SKM-1 (cell line): ENCODE measurements around the gene IMMP1L.
"Not testable (repeated sequence)": the region's sequence is repeated elsewhere in the genome, so short reads cannot be mapped to it uniquely, and the experiment has no call there.

ENCODE experiments used
- DNase-seq: peaks from one replicate; lab custom pipeline; 2025; ENCODE audit not compliant: unreplicated experiment; lab: John Stamatoyannopoulos, UW

IMMP1L gene, protein sequence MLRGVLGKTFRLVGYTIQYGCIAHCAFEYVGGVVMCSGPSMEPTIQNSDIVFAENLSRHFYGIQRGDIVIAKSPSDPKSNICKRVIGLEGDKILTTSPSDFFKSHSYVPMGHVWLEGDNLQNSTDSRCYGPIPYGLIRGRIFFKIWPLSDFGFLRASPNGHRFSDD

GRCh38 chr11:31509429-31510345 is at the start of gene IMMP1L, which contains the start of gene ELP4:
Gene IMMP1L, minus strand, starts transcription at chr11:31509622. Its CDS starts 46,346 bp downstream, at chr11:31463276.
Gene ELP4, plus strand, starts transcription at chr11:31509767. Its CDS starts 18 bp downstream, at chr11:31509785.
- DNase-seq, result peak; percentile 85

DNA sequence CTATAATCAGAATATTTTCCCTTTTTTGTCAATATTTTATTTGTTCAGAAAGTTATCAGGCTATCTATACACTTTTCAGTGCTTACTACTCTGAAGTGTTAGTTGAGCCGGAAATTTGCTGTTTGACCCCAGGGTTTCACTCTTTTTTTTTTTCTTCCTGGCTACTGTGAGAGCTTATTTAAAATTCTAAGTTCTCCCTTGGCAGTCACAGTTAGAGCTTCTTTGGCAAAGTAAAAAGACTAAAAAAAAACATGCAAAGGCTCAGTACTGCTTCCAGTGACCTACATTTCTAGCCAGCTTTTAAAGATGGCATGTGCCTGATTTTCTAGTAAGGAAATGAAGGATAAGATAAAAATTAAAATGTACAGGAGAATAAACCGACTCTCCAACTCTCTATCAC is 48.6 kb upstream of the IMMP1L start:
- no peak for DNase-seq

DNA sequence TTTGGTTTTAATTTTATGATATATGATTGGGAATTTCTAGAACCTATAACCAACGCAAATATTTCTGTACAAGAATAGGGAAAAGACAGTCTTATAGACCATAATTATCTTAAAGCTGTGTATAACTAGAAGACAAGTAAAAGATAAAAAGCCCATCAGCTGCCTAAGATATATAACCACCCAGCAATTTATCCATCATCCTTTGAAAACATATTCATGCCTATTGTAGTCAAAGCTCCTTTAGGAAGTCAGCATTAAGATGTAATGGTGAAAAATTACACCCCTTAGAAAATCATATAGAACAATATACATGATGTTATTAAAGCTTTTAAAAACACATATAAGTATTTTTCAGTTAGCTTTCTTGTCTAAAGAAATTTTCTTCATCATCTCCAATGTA is 46.5 kb upstream of the IMMP1L start:
- DNase-seq, result no peak

GRCh38 chr11:31542862-31543261 is 33.4 kb upstream of the IMMP1L start:
- DNase-seq, result no peak

GRCh38 chr11:31535479-31535878 is 26.1 kb upstream of the IMMP1L start:
- DNase-seq, result no peak

DNA sequence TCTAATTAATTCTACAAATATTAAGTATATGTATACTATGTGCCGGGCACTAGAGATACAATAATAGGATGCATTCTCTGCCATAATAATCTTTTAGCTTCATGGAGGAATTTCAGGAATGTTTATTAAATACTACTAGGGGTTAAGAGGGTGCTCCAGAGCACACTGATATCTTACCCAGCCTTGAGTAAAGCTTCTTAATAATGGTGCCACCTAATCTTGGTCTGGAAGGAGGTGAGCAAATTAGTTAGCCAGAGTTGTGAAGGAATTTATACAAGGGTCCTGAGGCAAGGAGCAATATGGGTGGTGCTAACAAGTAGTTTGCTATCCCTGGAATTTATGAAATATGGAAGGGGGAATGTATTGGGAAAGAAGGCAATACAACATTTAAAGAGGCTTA is 21.9 kb upstream of the IMMP1L start:
- DNase-seq, result no peak

GRCh38 chr11:31529701-31530100 is 20.3 kb upstream of the IMMP1L start:
- DNase-seq, result no peak

GRCh38 chr11:31529189-31529588 is 19.8 kb upstream of the IMMP1L start:
- DNase-seq, result no peak

DNA sequence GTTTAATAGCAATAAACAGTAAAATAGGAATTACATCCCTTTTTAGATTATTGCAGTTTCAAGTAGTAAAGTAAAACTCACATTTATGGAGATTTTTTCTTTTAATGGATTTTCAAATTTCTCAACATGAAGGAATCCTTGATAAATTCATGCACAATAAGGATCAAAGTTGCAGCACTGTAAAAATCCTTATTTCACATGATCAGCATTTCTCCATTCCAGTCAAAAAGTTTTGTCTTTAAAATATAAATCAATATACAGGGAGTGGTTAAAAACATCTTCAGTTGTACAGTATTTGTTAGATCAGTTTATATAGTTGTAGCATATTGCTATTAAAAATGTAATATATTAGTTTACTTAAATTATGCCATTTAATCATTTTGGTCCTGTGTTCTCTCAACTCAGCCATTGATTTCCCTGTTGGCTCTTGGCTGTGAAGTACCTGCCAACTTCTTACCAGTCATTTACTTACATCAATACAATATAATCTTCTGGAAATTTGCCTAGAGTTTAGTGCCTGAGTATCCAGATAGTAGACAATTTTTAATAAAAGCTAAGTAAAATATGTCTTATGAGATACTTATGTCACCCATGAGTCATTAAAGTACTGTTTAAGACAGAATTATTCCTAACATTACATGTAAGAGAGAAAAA is 12.2 kb upstream of the IMMP1L start:
- no peak for DNase-seq

- no peak for DNase-seq
Observed at GRCh38 chr11:31512117-31512516, 2.7 kb upstream of the IMMP1L start.

DNA sequence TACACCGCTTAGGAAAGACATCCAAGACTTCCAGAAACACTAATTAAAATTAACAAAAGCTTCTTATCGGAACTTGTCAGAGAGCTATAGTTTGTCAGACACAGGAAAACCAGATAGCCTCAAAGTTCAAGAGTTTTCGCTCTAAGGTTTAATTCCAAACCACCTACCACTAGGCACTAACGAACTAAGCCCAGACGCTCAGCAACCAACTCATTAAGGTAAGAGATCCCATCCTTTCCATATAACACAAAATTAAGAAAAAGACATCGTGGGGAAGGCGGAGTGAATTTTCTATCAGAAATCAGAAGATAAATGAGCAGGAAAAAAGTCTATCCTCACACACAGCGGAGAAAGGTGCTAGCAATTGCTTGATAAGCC is 382 bp downstream of the IMMP1L start:
- DNase-seq, result no peak

DNA sequence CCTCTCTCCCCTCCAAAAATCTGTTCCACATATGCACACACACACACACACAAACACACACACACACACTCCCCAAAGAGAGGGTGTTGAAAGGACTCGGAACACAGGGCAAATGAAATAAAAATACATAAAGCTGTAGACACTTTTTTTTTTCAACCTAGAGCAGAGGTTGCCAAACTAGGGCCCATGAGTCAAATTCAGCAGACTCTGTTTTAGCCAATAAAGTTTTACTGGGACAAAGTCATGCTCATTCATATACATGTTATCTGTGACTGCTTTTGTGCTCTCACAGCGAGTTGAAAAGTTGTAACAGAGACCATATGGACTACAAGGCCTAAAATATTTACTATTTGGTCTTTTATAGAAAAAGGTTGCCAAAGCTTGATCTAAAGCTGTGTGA is 8.9 kb downstream of the IMMP1L start:
- DNase-seq, result no peak

- no peak for DNase-seq
Observed at GRCh38 chr11:31499576-31500178, 9.7 kb downstream of the IMMP1L start.

- DNase-seq, result not testable (repeated sequence)
Observed at GRCh38 chr11:31493762-31494161, 15.7 kb downstream of the IMMP1L start.

GRCh38 chr11:31493235-31493634 is 16.2 kb downstream of the IMMP1L start:
- no peak for DNase-seq

DNA sequence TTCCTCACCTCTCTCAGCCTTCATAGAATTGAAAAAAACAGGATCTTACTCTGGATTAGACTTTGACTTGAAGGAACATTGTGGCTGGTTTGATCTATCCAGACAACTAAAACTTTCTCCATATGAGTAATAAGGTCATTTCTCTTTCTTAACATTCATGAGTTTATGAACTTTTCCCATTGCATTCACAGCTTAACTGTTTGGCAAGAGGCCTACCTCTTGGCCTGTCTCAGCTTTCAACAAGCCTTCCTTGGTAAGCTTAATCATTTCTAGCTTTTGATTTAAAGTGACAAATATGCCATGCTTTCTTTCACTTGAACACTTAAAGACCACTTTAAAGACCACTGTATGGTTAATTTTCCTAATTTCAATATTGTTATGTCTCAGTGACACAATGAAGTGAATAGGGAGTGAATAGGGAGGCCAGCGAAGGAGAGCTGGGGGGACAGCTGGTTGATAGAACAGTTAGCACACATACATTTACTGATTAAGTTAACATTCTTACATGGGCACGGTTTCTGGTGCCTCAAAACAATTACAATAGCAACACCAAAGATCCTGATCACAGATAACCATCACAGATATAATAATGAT is 17.0 kb downstream of the IMMP1L start:
- DNase-seq, result no peak

- no peak for DNase-seq
Observed at GRCh38 chr11:31487848-31488247, 21.6 kb downstream of the IMMP1L start.

- DNase-seq, result no peak
Observed at GRCh38 chr11:31484497-31484896, 24.9 kb downstream of the IMMP1L start.

GRCh38 chr11:31480930-31481329 is 28.5 kb downstream of the IMMP1L start:
- no peak for DNase-seq

GRCh38 chr11:31479066-31479465 is 30.4 kb downstream of the IMMP1L start:
- DNase-seq, result no peak

GRCh38 chr11:31478223-31478590 is 31.2 kb downstream of the IMMP1L start:
- no peak for DNase-seq
